WI38 (cell line): ENCODE data around the gene HPS4.
A peak's percentile ranks its signal among the peaks of the same experiment; 100 is the strongest.

Experiments used
- H3K4me3 ChIP-seq: 2 replicates; pipeline ENCODE4 v1.5.1; 2011; ENCODE audit warnings: low read depth, mild to moderate bottlenecking, control low read depth, low read length
- TF ChIP-seq, protein P1 (sequence below): IDR thresholded peaks from 2 replicates; pipeline ENCODE4 v1.5.1; 2012; ENCODE audit warnings: low read depth, mild to moderate bottlenecking, control low read depth, low read length

HPS4 gene

GRCh38 chr22:26435327-26436093 lies 48.1 kb downstream of the HPS4 start:
- no peak overlapping the region for H3K4me3 ChIP-seq
- TF ChIP-seq, protein P1, sequence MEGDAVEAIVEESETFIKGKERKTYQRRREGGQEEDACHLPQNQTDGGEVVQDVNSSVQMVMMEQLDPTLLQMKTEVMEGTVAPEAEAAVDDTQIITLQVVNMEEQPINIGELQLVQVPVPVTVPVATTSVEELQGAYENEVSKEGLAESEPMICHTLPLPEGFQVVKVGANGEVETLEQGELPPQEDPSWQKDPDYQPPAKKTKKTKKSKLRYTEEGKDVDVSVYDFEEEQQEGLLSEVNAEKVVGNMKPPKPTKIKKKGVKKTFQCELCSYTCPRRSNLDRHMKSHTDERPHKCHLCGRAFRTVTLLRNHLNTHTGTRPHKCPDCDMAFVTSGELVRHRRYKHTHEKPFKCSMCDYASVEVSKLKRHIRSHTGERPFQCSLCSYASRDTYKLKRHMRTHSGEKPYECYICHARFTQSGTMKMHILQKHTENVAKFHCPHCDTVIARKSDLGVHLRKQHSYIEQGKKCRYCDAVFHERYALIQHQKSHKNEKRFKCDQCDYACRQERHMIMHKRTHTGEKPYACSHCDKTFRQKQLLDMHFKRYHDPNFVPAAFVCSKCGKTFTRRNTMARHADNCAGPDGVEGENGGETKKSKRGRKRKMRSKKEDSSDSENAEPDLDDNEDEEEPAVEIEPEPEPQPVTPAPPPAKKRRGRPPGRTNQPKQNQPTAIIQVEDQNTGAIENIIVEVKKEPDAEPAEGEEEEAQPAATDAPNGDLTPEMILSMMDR: no peak

- H3K4me3 ChIP-seq: no peak overlapping the region
- TF ChIP-seq, protein P1: no peak
Observed at GRCh38 chr22:26433805-26434204, 49.8 kb downstream of the HPS4 start.

DNA sequence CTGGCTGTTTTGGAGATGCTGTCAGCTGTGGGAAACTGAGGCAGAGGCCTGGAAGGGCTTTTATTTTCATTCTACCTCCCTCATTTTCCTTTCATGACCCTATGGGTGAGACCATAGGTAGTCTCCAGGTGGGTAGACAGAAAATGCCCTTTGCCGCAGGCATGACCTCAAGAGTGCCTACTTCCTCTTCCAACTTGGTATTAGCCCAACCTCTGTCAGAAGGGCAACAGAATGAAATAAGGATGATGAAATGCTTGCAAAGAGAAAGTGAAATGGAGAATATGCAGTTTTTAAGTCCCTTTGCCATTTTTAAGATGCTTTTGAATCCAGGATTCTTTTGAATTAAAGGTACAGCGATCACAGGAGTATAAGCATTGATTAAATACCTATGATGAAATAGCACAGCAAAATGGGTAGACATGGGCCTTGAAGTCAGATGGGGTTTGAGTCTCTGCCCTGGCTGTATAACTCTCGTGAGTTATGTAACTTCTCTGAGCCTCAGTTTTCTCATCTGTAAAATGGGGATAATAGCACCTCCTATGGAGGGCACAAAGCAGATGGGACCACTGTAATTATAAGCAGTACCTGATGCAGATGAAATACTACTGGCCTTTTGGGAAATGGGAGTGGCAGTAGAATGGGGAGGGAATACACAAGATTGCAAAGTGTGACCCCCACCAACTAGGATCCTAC lies 50.8 kb downstream of the HPS4 start:
- TF ChIP-seq, protein P1: no peak
- H3K4me3 ChIP-seq: no peak overlapping the region

DNA sequence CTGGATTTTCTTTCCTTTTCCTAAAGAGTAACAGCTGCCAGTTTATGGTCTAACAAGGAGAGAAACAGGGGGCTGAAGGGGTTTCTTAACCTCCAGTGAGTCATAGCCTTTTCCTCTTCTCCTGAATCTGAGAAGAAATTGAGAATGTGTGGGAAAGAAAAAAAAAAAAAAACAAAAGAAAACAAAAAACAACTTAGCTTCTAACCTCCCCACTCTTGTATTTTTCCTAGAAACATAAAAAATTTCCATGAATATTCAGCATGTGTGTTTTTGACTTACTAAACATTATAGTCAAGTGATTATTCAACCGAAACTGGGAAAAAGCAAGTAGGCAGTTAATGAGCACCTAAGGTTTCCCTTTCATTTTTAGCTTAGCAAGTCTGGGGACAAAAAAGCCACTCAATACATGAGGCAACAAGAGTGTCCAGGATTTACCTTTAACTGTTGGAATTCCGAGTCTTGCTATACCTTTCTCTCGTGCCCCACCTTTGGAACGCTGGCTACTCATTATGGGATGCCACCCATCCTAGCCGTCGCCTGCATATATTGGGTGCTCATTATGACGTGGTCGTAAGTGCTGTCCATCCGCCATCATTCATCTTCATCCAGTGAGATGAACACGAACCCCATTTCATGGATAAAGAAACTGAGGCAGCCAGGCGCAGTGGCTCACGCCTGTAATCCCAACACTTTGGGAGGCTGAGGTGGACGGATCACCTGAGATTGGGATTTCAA lies 52.2 kb downstream of the HPS4 start:
- TF ChIP-seq, protein P1: no peak
- no peak overlapping the region for H3K4me3 ChIP-seq

DNA sequence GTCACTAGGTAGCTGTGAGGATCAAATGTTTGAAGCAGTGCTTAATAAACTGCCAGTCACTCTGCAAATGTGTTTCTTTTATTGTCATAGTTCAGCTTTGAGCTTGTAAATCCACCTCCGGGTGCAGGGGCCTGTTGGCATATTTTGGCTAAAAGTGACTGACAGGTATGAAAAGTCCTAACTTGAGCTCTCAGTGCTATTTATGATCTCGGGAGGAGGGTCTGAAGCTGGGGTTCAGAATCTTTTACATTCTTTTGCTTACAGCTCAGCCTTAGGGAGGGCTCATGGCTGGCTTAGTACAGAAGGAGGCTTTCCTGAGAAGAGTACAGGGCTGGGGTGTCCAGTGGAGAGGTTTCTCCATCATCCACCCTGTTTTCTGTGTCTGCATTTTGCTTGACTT lies 53.0 kb downstream of the HPS4 start:
- no peak overlapping the region for H3K4me3 ChIP-seq
- TF ChIP-seq, protein P1: no peak

GRCh38 chr22:26429458-26430286 lies 53.9 kb downstream of the HPS4 start:
- peak overlapping the region; percentile 41 for H3K4me3 ChIP-seq
- TF ChIP-seq, protein P1: no peak
